A549 (cell line): Measurements from ENCODE around the gene CERK. TPM values are rescaled to one million over a fixed set of nuclear protein-coding genes. Genes with fewer than 3 reads are reported as not detected.

ENCODE experiments used
- ATAC-seq, 2 experiments: fragments of 200-7000 bp in 1 of 2; fragments of >200 bp in 1 of 2; cut with Nextera tagmentation in 1 of 2; cut with Tn5 transposase in 1 of 2; 3 replicates each; pipeline versions ENCODE4 v1.8.0 to v1.9.1; 2018 to 2020; ENCODE audit warnings: mild to moderate bottlenecking in 1 of 2, moderate library complexity in 1 of 2
- CTCF ChIA-PET: fragments of 300-600 bp; sonication (Branson Sonifier 250); formaldehyde crosslinking; extraction: SDS; loops from one replicate; lab custom pipeline; 2021; ENCODE audit warnings: antibody characterized with exemption, inconsistent platforms; lab: Yijun Ruan, JAX
- POLR2A ChIA-PET: fragments of 350-600 bp; formaldehyde crosslinking; extraction: SDS; loops from one replicate; lab custom pipeline; 2021; ENCODE audit warnings: antibody characterized with exemption, inconsistent platforms; lab: Yijun Ruan, JAX
- DNase-seq, 2 experiments: peaks; one replicate each; pipeline versions ENCODE4 v3.0.0 to v3.0.0-alpha.2; 2011 to 2016; ENCODE audit warnings: low read depth in 1 of 2, low spot score in 1 of 2
- FAIRE-seq: peaks from 2 replicates; lab custom pipeline; 2011; peaks lifted over from hg19 to GRCh38; lab: Jason Lieb, UNC
- H3K27ac ChIP-seq, 2 experiments: fragments of >200 bp; sonication (Bioruptor Twin); formaldehyde crosslinking; 3 replicates each; pipeline ENCODE4 v1.5.1; 2016 to 2017
- H3K4me1 ChIP-seq: fragments of >200 bp; sonication (Bioruptor Twin); formaldehyde crosslinking; 3 replicates; pipeline ENCODE4 v1.6.1; 2016
- H3K4me2 ChIP-seq: fragments of >200 bp; sonication (Bioruptor Twin); formaldehyde crosslinking; 3 replicates; pipeline ENCODE4 v1.6.1; 2016
- H3K4me3 ChIP-seq: fragments of >200 bp; sonication (Bioruptor Twin); formaldehyde crosslinking; 3 replicates; pipeline ENCODE4 v1.5.1; 2016
- H3K9me3 ChIP-seq: fragments of >200 bp; sonication (Bioruptor Twin); formaldehyde crosslinking; 3 replicates; pipeline ENCODE4 v1.6.1; 2016
- ATOH8 ChIP-seq: fragments of 250-450 bp; sonication (Bioruptor Pico); IDR thresholded peaks from 2 replicates; pipeline ENCODE4 v1.5.0; 2020; ENCODE audit warnings: low read depth, mild to moderate bottlenecking, moderate library complexity
- CBX2 ChIP-seq: fragments of 200-600 bp; sonication (generic); IDR thresholded peaks from 2 replicates; pipeline ENCODE4 v1.6.1; 2016; ENCODE audit warnings: low read depth, mild to moderate bottlenecking, borderline replicate concordance
- CEBPB ChIP-seq, 2 experiments: fragments of >200 bp in 1 of 2; sonication (Bioruptor Twin) in 1 of 2; formaldehyde crosslinking in 1 of 2; IDR thresholded peaks; 2 replicates each; pipeline ENCODE4 v1.6.1; 2012 to 2016
- CHD2 ChIP-seq: fragments of 150-350 bp; IDR thresholded peaks from 2 replicates; pipeline ENCODE4 v1.6.1; 2014; ENCODE audit warnings: low read length; ENCODE audit not compliant: partially characterized antibody
- ESRRA ChIP-seq: fragments of 150-350 bp; IDR thresholded peaks from 2 replicates; pipeline ENCODE4 v1.6.1; 2014; ENCODE audit warnings: mild to moderate bottlenecking, low read length, borderline replicate concordance
- FOXS1 ChIP-seq: fragments of 250-450 bp; sonication (Bioruptor Pico); IDR thresholded peaks from 2 replicates; pipeline ENCODE4 v1.5.0; 2020; ENCODE audit warnings: mild to moderate bottlenecking, moderate library complexity
- HEYL ChIP-seq: fragments of 250-450 bp; sonication (Bioruptor Pico); IDR thresholded peaks from 2 replicates; pipeline ENCODE4 v1.8.0; 2021; ENCODE audit warnings: mild to moderate bottlenecking, moderate library complexity
- HOXB5 ChIP-seq: fragments of 250-450 bp; sonication (Bioruptor Pico); IDR thresholded peaks from 2 replicates; pipeline ENCODE4 v1.5.0; 2020; ENCODE audit warnings: mild to moderate bottlenecking, moderate library complexity
- JUN ChIP-seq, 2 experiments: fragments of >200 bp; sonication (Bioruptor Twin); formaldehyde crosslinking; IDR thresholded peaks; 2 replicates in 1 of 2; 3 replicates in 1 of 2; pipeline ENCODE4 v1.6.1; 2016 to 2017
- KDM5A ChIP-seq: fragments of 200-600 bp; sonication (generic); IDR thresholded peaks from 2 replicates; pipeline ENCODE4 v1.6.1; 2016; ENCODE audit warnings: antibody characterized with exemption, mild to moderate bottlenecking
- MAFK ChIP-seq: fragments of 450-650 bp; IDR thresholded peaks from 2 replicates; pipeline ENCODE4 v1.6.1; 2014; ENCODE audit not compliant: partially characterized antibody
- MAZ ChIP-seq: fragments of 150-350 bp; IDR thresholded peaks from 2 replicates; pipeline ENCODE4 v1.6.1; 2014; ENCODE audit warnings: antibody characterized with exemption, low read depth, low read length, borderline replicate concordance
- POLR2A ChIP-seq: IDR thresholded peaks from 2 replicates; pipeline ENCODE4 v1.6.1; 2012; ENCODE audit warnings: mild to moderate bottlenecking, low read length
- RAD21 ChIP-seq, 2 experiments: fragments of >200 bp in 1 of 2; sonication (Bioruptor Twin) in 1 of 2; formaldehyde crosslinking in 1 of 2; IDR thresholded peaks in 1 of 2; conservative IDR thresholded peaks in 1 of 2; 2 replicates in 1 of 2; 3 replicates in 1 of 2; pipeline ENCODE4 v1.6.1; 2012 to 2018; ENCODE audit warnings: inconsistent platforms in 1 of 2
- RARB ChIP-seq: fragments of 250-450 bp; sonication (Bioruptor Pico); IDR thresholded peaks from 2 replicates; pipeline ENCODE4 v1.8.0; 2021; ENCODE audit warnings: mild to moderate bottlenecking, moderate library complexity
- RCOR1 ChIP-seq: fragments of 150-350 bp; IDR thresholded peaks from 2 replicates; pipeline ENCODE4 v1.6.1; 2014; ENCODE audit warnings: antibody characterized with exemption, low read length, low read depth
- SMC3 ChIP-seq: fragments of >200 bp; sonication (Bioruptor Twin); formaldehyde crosslinking; IDR thresholded peaks from 3 replicates; pipeline ENCODE4 v1.6.1; 2018; ENCODE audit warnings: inconsistent platforms
- SREBF2 ChIP-seq: fragments of 450-650 bp; IDR thresholded peaks from 2 replicates; pipeline ENCODE4 v1.6.1; 2014; ENCODE audit warnings: mild to moderate bottlenecking, moderate library complexity
- TFCP2L1 ChIP-seq: fragments of 250-450 bp; sonication (Bioruptor Pico); IDR thresholded peaks from 2 replicates; pipeline ENCODE4 v1.5.0; 2021; ENCODE audit warnings: mild to moderate bottlenecking
- TP53 ChIP-seq: fragments of 250-450 bp; sonication (Bioruptor Pico); IDR thresholded peaks from 2 replicates; pipeline ENCODE4 v1.5.0; 2021; ENCODE audit warnings: mild to moderate bottlenecking, moderate library complexity
- USF2 ChIP-seq: fragments of 450-650 bp; IDR thresholded peaks from 2 replicates; pipeline ENCODE4 v1.6.1; 2014; ENCODE audit warnings: antibody characterized with exemption
- ZC3H11A ChIP-seq: fragments of 450-650 bp; IDR thresholded peaks from 2 replicates; pipeline ENCODE4 v1.6.1; 2014; ENCODE audit warnings: antibody characterized with exemption, mild to moderate bottlenecking
- ZFP36 ChIP-seq: fragments of 450-650 bp; IDR thresholded peaks from 2 replicates; pipeline ENCODE4 v1.6.1; 2014; ENCODE audit warnings: borderline replicate concordance; ENCODE audit not compliant: partially characterized antibody
- ZNF302 ChIP-seq: fragments of 250-450 bp; sonication (Bioruptor Pico); IDR thresholded peaks from 2 replicates; pipeline ENCODE4 v1.9.0; 2021; ENCODE audit warnings: inconsistent platforms, mild to moderate bottlenecking, moderate library complexity
- WGBS: methylation state at CpG from one replicate; pipeline ENCODE4 v1.1.6; 2017; ENCODE audit errors: missing lambda C conversion rate; 5-methylcytosine and 5-hydroxymethylcytosine counted together
- polyA plus RNA-seq, 4 experiments: library from polyadenylated mRNA; depleted of rRNA in 3 of 4; stranded (reverse); fragments of >200 nt; fragmentation: RNase III in 1 of 4; extraction: RNeasy Plus Mini Kit Qiagen cat#74134 plus additional on column Dnase treatment in 1 of 4; gene quantifications; 2 replicates in 3 of 4; 3 replicates in 1 of 4; pipeline ENCODE4 v1.2.3, GENCODE V29; 2011 to 2017

The CERK gene
- polyA plus RNA-seq, 2 of the 4 experiments (the other 2 are of a cell fraction) = 13.1 to 15.6 TPM

GRCh38 chr22:46708766-46709330, 29.2 kb downstream of the CERK start:
- no peak overlapping the region for H3K4me3 ChIP-seq
- ATAC-seq = no peak
- ChIA-PET CTCF (no interaction called here), POLR2A (no interaction called here)
- no peak overlapping the region for H3K27ac ChIP-seq
- TF ChIP-seq ZNF302 (no peak), TFCP2L1 (CRISPR knock-in tag) (no peak), FOXS1 (CRISPR knock-in tag) (no peak), HEYL (CRISPR knock-in tag) (no peak), SREBF2 (no peak), KDM5A (no peak), RCOR1 (no peak), TP53 (no peak), ATOH8 (CRISPR knock-in tag) (no peak), ESRRA (no peak), HOXB5 (no peak), CEBPB (IDR thresholded peaks at IDR 0.05) (no peak)
- no peaks in the 10 kb centered on the region for H3K4me1 ChIP-seq
- no peak overlapping the region for H3K4me2 ChIP-seq
- no peaks in the 10 kb centered on the region for H3K9me3 ChIP-seq
- WGBS = 96% methylated on average over 10 of the region's 17 CpGs
- DNase-seq = no peak
- no peak for FAIRE-seq

- ChIA-PET CTCF (no interaction called here), POLR2A (no interaction called here)
- ATAC-seq (no peak), FAIRE-seq (no peak), DNase-seq (no peak)
- H3K9me3 ChIP-seq = no peaks in the 10 kb centered on the region
- H3K27ac ChIP-seq = no peak overlapping the region
- WGBS = 92% methylated on average over 30 of the region's 32 CpGs
- H3K4me3 ChIP-seq = no peak overlapping the region
- TF ChIP-seq SMC3 = no peak
- no peak for TF ChIP-seq POLR2A
- no peak for TF ChIP-seq CHD2
- TF ChIP-seq JUN (IDR thresholded peaks at IDR 0.05) = no peak
- TF ChIP-seq ZFP36 = no peak
- H3K4me2 ChIP-seq = no peak overlapping the region
- H3K4me1 ChIP-seq = no peaks in the 10 kb centered on the region
Observed at GRCh38 chr22:46707827-46708570, 30.1 kb downstream of the CERK start.

GRCh38 chr22:46707305-46707704, 30.7 kb downstream of the CERK start:
- no peak for FAIRE-seq
- Histone ChIP-seq H3K4me2 (no peak overlapping the region), H3K9me3 (no peaks in the 10 kb centered on the region), H3K4me1 (no peaks in the 10 kb centered on the region), H3K27ac (no peak overlapping the region)
- TF ChIP-seq TP53 = no peak
- no peak for TF ChIP-seq ZC3H11A
- TF ChIP-seq MAZ = no peak
- TF ChIP-seq RAD21 (conservative IDR thresholded peaks at IDR 0.05 in 1 of 2, IDR thresholded peaks at IDR 0.05 in 1 of 2) = no peak
- TF ChIP-seq CBX2 = no peak
- TF ChIP-seq RARB (CRISPR knock-in tag) = no peak
- TF ChIP-seq MAFK = no peak
- no peak for TF ChIP-seq USF2
- TF ChIP-seq, all 56 proteins: peak for 0
- no peak overlapping the region for H3K4me3 ChIP-seq
- 87% methylated on average over 13 of the region's 13 CpGs for WGBS
- ATAC-seq (no peak), DNase-seq (no peak)
- POLR2A ChIA-PET = no interaction called here
- CTCF ChIA-PET = no interaction called here
